HTR-8/SVneo (cell line): ENCODE results near the gene PHLDA3.

Experiments
- DNase-seq: peaks from one replicate; pipeline ENCODE4 v3.0.0; 2011; ENCODE audit warnings: low spot score, mixed read lengths; ENCODE audit not compliant: insufficient read length
- FAIRE-seq: peaks from 2 replicates; lab custom pipeline; 2011; peaks lifted over from hg19 to GRCh38; lab: Jason Lieb, UNC

Gene PHLDA3

GRCh38 chr1:201468844-201469644, at the start of gene PHLDA3:
PHLDA3 (minus strand) TSS chr1:201469188; CDS start chr1:201468786, 402 bp downstream.
- DNase-seq (peak; percentile 90), FAIRE-seq (peak; percentile 99)

DNA sequence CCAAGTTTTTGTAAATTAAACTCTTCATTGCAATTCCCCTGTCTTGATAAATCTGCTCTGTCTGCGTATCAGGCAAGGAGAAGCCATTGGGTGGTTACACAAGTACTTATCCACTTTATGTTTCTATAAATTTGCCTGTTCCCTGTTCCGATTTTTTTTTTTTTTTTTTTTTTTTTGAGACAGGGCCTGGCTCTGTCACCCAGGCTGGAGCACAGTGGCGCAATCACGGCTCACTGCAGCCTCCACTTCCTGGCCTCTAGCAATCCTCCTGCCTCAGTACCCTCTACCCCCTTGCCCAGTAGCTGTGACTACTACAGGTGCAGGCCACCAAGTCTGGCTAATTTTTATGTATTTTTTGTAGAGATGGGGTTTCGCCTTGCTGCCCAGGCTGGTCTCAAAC, 49.1 kb upstream of the PHLDA3 start:
- no peak for DNase-seq
- no peak for FAIRE-seq

DNA sequence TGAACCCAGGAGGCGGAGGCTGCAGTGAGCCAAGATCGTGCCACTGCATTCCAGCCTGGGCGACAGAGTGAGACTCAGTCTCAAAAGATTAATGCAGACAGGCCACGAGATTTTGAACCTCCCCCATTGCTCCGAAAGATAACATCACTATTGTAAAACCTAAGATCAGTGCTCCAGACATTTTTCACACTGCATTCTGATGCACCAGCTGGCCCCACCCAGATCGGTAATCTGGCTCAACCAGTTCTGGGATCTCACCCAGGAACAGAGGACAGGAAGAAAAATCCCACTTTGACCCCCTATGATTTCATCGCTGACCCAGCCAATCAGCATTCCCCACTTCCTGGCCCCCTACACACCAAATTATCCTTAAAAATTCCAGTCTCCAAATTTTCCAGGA, 48.6 kb upstream of the PHLDA3 start:
- no peak for FAIRE-seq
- DNase-seq, result no peak

GRCh38 chr1:201516511-201517127, 47.6 kb upstream of the PHLDA3 start:
- no peak for FAIRE-seq
- no peak for DNase-seq

DNA sequence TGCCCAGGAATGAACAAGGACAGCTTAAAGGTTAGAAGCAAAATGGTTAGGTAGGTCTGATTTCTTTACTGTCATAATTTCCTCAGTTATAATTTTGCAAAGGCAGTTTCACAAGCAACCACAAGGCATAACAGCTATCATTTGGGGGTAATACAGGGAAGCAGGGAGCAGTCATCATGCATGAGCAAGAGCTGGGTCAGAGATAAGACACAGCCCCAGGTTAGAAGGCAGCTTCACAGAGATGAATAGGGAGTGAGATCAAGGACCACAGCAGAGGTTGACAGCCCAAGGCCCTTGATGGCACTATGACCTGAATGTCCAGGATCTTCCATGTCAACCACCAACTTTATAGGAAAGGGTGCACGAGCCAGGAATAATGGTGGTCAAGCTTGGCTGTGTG, 46.9 kb upstream of the PHLDA3 start:
- no peak for DNase-seq
- no peak for FAIRE-seq

DNA sequence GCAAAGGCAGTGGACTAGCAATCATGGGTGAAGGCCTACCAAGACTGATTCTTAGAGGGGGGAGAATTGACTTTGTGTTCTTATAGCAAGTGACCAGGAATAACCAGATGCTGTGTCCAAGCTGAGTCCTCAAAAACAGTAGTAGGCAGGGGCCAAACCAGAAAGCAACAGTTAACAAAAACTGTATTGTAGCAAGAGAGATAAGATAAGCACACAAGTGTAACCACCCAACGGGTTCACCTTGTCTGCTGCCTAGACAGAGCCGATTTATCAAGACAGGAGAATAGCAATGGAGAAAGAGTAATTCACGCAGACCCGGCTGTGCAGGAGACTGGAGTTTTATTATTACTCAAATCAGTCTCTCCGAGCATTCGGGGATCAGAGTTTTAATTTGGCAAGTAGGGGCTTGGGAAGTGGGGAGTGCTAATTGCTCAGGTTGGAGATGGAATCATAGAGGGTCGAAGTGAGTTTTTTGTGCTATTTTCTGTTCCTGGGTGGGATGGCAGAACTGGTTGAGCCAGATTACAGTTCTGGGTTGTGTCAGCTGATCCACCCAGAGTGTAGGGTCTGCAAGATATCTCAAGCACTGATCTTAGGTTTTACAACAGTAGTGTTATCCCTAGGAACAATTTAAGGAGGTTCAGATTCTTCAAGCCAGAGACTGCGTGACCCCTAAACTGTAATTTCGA, 46.2 kb upstream of the PHLDA3 start:
- FAIRE-seq, result no peak
- no peak for DNase-seq

- DNase-seq (no peak), FAIRE-seq (no peak)
Measured at GRCh38 chr1:201514466-201514865, 45.5 kb upstream of the PHLDA3 start.

DNA sequence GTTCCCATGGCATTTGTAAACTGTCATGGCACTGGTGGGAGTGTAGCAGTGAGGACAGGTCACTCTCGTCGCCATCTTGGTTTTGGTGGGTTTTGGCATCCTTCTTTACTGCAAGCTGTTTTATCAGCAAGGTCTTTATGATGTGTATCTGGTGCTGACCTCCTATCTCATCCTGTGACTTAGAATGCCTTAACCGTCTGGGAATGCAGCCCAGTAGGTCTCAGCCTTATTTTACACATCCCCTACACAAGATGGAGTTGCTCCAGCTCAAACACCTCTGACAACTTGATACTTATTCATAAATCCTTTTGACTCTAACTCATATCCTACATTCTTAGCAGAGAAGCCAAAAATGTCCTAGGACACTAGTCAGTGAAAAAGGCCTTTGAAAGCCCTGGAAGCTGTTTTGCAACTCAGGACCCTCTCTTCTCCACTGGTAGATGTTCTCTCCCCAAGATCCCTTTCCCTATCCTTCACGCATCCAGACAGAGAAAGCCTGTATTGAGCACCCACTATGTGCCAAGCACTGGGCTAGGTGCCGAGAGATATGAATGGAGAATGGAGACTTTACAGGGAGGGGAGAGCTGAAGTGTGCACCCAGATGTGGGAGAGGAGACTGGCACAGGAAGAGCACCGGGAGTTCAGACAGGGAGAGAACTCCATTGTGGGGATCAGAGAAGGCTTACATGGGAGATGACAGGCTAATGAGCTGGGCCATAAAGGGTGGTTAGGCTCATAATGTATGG, 44.7 kb upstream of the PHLDA3 start:
- no peak for FAIRE-seq
- DNase-seq, result no peak

DNA sequence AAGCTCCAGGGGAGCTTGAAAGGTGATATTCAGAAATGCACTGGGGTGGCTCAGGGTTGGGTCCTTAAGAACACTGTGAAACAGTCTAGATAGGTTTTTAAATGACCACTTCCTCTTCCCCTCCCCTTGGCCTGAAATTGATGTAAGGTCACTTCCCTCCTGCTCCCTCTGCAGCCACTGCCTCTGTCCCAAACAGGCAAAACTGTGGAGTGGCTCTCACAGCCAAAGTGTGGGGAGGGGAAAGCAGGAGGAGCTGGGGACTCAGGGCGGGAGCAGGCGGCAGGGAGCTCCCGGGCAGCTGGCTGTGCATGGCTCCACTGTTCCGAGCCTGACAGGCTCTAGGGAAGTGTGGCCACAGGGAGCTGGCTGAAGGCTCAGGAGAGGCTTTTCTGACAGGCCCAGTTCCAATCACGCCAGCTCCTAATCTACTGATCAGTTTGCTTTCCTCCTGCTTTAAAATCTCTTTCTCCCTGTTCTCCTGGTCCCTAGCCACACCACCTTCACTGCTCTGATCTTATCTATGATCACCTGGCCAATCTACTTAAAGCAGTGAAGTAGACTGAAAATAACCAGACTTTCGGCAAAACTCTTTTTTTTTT, 43.1 kb upstream of the PHLDA3 start:
- no peak for DNase-seq
- FAIRE-seq, result no peak

DNA sequence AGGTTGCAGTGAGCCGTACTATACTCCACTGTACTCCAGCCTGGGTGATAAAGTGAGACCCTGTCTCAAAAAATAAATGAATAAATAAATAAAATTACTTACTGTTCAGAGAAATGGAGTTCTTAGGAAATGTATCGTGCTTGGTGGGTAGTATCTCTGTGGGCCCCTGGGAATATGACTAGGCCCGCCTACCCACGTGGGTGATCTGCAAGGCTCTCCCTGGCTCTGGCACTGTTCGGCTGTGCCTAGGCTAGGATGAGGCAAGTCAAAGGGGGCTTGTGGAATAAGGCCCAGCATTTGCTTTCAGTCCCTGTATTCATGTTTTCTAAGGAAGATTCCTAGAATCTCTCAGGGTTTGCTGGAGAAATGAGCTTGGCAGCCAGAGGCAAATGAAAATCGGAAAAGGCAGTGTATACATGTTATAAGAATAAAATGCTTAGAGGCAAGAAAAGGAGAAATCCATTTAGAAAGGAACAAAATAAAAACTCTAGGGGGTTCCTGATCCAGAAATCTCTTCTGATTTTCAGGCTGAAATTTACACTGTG, 42.5 kb upstream of the PHLDA3 start:
- FAIRE-seq, result no peak
- DNase-seq, result no peak

DNA sequence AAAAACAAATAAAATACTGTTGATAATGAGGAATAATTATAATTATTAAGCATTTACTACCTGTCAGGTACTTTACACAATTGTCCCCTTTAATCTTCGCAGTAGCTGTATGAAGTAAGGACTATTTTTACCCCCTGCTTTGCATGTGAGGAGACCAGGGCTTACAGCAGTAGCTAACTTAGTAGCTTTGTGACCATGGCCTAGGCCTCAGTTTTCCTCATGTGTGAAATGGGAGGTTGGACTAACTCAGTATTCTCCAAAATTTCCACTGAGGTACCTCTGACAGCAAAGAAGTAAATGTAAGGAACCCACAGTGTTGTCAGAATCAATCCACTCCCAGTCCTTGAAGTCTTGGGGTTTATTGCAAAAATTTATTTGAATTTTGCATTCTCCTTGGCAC, 41.7 kb upstream of the PHLDA3 start:
- no peak for FAIRE-seq
- DNase-seq, result no peak

GRCh38 chr1:201509601-201510374, 40.8 kb upstream of the PHLDA3 start:
- DNase-seq (no peak), FAIRE-seq (no peak)

GRCh38 chr1:201508809-201509208, 39.8 kb upstream of the PHLDA3 start:
- FAIRE-seq, result no peak
- no peak for DNase-seq

GRCh38 chr1:201507360-201507675, 38.3 kb upstream of the PHLDA3 start:
- DNase-seq, result no peak
- FAIRE-seq, result no peak

DNA sequence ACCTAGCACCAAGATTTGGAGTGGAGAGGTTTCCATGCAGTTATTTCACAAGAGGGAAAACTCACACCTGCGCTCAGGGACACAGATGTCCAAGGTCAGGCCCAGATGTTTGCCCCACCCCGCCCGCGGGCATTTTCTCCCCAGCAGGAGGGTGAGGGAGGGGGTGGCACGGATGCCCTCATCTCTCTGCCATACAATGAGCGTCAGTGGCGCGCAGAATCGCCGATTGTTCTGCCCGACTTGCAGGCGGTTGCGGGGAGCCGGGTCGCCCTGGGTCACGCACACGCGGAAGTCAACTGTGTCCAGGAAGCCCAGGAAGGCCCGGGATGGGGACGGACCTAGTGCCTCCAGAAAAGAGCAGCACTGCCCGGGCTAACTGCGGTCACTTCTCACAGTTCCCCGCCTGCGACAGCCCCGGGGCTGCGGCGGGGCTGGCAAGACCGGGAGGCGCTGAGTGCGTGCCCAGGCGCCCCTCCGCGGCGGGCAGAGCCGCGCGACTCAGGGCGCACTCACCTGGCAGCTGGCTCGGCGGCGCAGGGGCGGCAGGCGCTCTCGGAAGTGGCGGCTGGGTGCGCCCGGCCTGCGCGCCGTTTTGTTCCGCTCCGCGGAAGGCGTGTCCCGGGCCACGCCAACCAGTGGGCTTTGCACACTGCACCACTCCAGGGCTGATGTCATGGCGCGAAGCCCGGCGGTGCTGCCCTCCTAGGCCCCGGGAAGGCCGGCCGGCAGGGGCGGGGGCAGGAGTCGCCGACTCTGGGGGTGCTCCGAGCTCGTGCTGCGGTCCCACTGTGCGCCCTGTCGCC, 37.8 kb upstream of the PHLDA3 start, which contains the start of gene CSRP1:
CSRP1 (minus strand) TSS at position 567 of the 803 bp plus-strand sequence. CDS start 10,820 bp downstream, outside the sequence.
- FAIRE-seq (peak; percentile 66), DNase-seq (peak; percentile 93)

GRCh38 chr1:201506092-201506491, 37.1 kb upstream of the PHLDA3 start:
- no peak for FAIRE-seq
- no peak for DNase-seq

DNA sequence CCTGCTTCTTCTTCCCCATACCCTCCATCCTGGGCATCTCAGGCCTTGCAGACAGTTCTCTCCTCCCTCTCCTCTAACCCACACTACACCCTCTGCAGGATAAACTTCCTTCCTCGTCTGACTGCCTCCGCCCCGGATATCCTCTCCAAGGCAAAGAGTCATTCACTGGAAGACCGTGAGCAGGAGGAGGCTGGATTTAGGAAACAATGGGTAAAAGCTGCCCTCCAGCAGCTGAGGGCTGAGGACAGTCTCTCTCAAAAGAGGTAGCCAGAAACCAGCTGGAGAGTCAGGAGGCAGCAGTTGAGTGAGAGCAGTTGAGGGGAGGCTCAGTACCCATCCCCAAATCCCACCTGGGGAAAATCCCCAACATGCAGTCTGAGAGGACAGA, 36.5 kb upstream of the PHLDA3 start:
- DNase-seq (no peak), FAIRE-seq (peak; percentile 80)

DNA sequence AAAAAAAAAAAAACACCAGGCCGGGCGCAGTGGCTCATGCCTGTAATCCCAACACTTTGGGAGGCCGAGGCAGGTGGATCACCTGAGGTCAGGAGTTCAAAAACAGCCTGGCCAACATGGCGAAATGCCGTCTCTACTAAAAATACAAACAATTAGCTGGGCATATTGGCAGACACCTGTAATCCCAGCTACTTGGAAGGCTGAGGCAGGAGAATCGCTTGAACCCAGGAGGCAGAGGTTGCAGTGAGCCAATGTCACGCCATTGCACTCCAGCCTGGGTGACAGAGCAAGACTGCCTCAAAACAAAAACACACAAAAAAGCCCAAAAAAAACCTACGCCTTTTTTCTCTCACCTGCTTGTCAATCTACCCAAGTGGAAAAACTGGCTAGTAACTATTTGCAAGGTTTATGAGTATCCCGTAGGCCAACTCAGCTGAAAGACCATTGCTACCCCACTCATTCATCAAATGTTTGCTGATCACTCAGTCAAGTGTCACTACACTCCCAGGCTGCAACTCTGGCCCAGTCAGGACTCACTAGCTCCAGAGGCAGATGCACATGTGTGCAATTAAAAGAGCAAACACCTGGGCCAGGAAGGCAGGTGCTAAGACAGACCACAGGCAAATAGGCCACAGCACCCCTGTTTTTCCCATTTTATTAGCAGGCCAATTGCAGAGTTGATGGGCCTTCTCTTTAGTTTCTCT, 36.0 kb upstream of the PHLDA3 start:
- FAIRE-seq, result no peak
- no peak for DNase-seq
